DMS153 treated with DMSO at 0.1 percent for 48 hours (cell line): Measurements from ENCODE around the gene HAUS8.

Source experiments
- DNase-seq: peaks from one replicate; lab custom pipeline; 2025; ENCODE audit not compliant: unreplicated experiment; lab: John Stamatoyannopoulos, UW

The HAUS8 gene

DNA sequence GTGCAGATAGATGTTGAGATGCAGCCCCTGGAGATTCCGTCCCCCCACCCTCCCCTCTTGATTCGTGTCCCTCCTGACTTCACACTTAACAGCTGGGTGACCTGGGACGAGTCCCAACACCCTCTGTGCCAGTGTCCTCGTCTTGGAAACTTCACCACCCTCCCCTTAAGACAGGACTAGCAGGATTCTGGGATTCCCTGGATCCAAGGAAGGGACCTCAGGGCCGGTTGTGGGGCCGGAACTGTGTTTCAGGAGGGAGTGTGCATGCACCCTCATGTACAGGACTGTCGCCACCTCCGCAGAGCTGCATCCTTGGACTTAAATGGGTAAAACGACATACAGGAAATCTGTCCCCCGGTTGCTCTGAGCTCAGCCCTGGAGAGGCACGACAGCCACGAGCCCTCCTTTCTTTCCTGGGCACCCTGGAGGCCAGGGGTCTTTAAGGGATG lies 1.3 kb upstream of the HAUS8 start:
- DNase-seq, result no peak

GRCh38 chr19:17075864-17076542 lies 751 bp upstream of the HAUS8 start:
- DNase-seq, result no peak

GRCh38 chr19:17074634-17075034 lies 618 bp downstream of the HAUS8 start:
- no peak for DNase-seq

- no peak for DNase-seq
Observed at GRCh38 chr19:17073869-17074633, 1.2 kb downstream of the HAUS8 start.

DNA sequence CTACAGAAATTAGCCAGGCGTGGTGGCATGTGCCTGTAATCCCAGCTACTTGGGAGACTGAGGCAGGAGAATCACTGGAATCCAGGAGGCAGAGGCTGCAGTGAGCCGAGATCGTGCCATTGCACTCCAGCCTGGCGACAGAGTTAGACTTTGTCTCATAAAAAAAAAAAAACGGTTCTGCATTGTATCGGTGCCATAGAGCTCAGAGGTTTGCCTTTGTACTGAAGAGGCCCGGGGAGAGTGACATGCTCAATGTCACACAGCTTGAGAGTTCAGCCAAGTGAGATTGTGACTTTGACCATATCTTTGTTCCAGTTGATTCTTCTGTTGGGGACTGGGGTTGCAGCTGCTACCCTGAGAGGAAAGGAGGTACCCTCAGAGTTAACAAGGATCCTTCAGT lies 4.3 kb downstream of the HAUS8 start:
- no peak for DNase-seq

- DNase-seq, result no peak
Observed at GRCh38 chr19:17070421-17070820, 4.8 kb downstream of the HAUS8 start.

DNA sequence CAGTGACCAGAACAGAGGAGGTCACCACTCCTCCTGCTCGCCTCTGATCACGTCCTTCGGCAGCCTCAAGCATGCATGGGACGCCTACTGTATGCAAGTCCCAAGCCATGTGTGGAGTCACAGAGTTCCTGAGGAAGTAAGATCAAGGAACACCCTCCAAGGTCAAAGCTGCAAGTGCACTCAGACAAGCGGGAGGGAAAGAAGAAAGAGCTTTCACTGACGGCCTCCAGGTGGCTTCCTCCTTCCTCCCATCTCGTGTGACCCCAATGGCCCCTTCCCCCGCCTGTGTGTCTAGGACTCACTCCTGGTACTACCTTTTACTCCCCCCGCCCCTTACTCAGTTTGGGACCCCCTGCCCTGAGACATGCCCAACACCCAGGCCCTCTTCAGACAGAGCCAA lies 6.1 kb downstream of the HAUS8 start:
- DNase-seq, result no peak

DNA sequence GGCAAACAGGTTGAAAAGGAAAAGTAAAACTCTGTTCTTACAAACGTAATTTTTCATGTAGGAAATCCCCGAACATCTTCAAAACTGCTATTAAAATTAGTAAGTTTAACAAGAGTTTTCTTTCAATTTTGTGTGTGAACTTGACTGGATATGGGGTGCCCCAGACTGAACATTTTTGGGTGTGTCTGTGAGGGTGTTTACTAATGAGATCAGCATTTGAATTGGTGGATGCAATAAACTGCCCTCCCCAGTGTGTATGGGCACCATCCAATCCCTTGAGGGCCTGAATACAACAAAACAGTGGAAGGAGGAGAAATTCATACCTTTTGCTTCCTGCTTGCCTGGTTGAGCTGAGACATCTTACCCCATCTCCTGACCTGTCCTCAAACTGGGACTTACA lies 11.8 kb downstream of the HAUS8 start:
- DNase-seq, result no peak

- DNase-seq, result no peak
Observed at GRCh38 chr19:17061691-17062090, 13.6 kb downstream of the HAUS8 start.

DNA sequence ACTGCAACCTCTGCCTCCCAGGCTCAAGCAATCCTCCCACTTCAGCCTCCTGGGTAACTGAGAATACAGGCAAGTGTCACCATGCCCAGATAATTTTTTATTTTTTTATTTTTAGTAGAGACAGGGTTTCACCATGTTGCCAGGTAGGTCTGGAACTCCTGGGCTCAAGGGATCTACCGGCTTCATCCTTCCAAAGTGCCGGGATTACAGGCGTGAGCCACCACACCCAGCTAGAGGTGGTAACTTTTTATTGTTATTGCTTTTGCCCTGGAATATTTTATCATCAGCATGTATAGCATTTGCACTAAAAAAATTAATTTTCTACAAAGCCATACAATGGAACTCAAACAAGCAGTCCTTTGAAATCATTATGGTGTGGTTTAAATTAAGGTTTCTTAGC lies 14.0 kb downstream of the HAUS8 start:
- DNase-seq, result no peak

DNA sequence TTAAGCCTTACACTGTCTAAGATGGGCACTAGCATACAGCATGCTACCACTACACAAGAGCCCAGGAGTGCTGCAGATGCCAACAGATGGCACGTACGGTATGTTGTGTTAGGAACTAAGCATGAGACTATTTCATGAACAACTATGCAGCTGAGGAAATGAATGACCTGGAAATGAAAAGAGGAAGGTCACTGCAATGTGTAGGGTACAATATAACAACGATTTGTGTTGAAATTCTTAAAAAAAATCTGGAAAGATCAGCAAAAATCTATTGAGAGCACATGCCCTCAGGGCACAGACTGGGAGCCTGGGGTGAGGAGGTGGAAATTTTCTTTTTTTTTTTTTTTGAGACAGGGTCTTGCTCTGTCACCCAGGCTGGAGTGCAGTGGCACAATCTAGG lies 14.4 kb downstream of the HAUS8 start:
- no peak for DNase-seq

GRCh38 chr19:17058236-17058635 lies 17.0 kb downstream of the HAUS8 start:
- DNase-seq, result no peak

- DNase-seq, result no peak
Observed at GRCh38 chr19:17055636-17056035, 19.6 kb downstream of the HAUS8 start.

DNA sequence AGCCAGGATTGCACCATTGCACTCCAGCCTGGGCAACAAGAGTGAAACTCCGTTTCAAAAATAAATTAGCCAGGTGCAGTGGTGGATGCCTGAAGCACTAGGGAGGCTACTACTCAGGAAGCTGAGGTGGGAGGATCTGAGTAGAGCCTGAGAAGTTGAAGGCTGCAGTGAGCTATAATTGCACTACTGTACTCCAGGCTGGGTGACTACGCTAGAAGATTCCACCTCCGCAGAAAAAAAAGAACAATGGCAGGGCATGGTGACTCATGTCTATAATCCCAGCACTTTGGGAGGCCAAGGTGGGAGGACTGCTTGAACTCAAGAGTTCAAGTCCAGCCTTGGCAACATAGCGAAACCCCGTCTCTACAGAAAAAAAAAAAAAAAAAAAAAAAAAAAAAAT lies 20.5 kb downstream of the HAUS8 start:
- no peak for DNase-seq

GRCh38 chr19:17052439-17052838 lies 22.8 kb downstream of the HAUS8 start:
- DNase-seq, result peak; percentile 9

GRCh38 chr19:17049711-17050280 lies 25.5 kb downstream of the HAUS8 start:
- DNase-seq, result no peak

- no peak for DNase-seq
Observed at GRCh38 chr19:17048885-17049453, 26.3 kb downstream of the HAUS8 start.

- no peak for DNase-seq
Observed at GRCh38 chr19:17045907-17046502, 29.2 kb downstream of the HAUS8 start.

GRCh38 chr19:17043744-17044143 lies 31.5 kb downstream of the HAUS8 start:
- DNase-seq, result no peak

DNA sequence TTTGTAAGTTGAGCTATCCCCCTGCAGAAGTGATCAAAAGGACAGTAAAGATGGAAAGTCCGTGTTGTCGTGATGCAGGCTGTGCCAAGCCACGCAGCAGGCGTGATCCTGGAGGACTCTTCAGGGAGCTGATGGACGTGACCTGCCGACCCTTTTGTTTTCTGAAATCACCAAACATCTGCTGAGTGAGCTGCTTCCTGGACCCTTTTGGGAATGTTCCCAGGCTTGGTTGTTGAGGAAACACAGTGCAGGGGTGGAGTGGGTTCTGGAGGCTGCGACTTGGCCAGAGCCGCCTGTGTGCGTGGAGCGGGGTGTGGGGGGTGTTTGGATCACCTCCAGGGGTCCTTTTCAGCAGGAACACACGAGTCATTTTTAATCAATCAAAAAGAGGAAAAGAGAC lies 33.3 kb downstream of the HAUS8 start:
- no peak for DNase-seq

GRCh38 chr19:17037966-17038500 lies 37.2 kb downstream of the HAUS8 start:
- no peak for DNase-seq
